ENCODE measurements around the gene ST3GAL3. TPM values are rescaled to one million over a fixed set of nuclear protein-coding genes. Genes with fewer than 3 reads are reported as not detected.

Gene ST3GAL3
- total RNA-seq, 1 experiment from 2014 or later = 26.8 TPM

DNA sequence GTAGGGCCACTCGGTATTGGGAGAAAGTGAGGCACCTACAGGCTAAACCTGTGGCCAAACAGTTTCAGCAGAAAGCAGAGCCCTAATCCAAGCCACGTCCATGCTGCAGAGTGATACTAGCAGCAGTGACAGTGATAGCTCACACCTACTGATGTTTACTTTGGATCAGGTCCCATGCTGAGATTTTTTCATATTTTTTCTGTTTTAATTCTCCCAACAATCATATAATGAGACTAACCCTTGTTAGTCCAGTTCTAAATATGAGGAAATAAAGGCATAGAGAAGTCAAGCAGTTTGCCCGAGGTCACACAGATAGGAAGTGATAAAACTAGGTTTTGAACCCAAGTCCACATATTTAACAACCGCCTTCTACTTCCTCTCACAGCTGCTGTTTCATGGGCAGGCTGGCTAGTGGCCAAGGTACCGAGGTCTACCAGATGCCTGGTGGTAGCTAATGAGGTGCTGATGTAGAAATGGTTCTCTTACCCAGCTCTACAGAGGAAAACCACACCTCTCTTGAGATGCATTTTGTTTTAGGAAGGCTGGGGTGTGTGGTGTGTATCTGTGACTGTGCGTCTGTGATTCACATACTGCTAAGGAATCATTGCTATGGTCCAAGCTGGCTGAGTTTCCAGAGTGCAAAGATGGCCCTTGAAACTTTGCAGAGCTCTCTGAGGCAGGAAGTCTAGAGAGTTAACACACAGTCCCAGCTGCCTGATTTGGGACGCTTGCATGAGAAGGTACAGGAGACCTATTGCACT is 146.0 kb downstream of the ST3GAL3 start:
- DNase-seq (ENCODE audit: low spot score) = peak; percentile 90
- no peaks in the 10 kb centered on the region for H3K9me3 ChIP-seq (ENCODE audit: low read depth, low read length, poor library complexity, severe bottlenecking)
- CTCF ChIA-PET = interaction anchor here (0.7 to 1.0 kb wide), 2 partner anchors 81 to 90 kb away, joined by 3 to 5 read pairs; no protein-coding TSS in a partner anchor

DNA sequence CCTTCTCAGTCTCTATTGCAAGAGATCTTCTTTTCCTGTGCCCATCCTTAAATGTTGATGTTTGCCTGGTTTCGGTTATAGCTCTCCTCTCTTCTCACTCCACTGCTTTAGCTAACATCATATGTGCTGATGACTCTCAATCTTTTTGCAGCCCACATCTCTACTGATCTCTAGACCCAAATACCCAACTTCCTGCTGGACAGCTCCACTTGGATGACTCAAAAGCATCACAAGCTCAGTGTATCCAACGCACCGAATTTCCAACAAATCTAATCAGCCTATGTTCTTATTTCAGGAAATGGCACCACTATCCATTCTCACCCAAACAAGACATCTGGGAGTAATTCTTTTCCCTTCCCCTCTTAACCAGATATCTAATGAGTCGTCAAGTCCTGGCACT is 147.1 kb downstream of the ST3GAL3 start:
- H3K9me3 ChIP-seq (ENCODE audit: low read depth, low read length, poor library complexity, severe bottlenecking) = no peaks in the 10 kb centered on the region
- no peak for DNase-seq (ENCODE audit: low spot score)
- TF ChIP-seq, protein P1, sequence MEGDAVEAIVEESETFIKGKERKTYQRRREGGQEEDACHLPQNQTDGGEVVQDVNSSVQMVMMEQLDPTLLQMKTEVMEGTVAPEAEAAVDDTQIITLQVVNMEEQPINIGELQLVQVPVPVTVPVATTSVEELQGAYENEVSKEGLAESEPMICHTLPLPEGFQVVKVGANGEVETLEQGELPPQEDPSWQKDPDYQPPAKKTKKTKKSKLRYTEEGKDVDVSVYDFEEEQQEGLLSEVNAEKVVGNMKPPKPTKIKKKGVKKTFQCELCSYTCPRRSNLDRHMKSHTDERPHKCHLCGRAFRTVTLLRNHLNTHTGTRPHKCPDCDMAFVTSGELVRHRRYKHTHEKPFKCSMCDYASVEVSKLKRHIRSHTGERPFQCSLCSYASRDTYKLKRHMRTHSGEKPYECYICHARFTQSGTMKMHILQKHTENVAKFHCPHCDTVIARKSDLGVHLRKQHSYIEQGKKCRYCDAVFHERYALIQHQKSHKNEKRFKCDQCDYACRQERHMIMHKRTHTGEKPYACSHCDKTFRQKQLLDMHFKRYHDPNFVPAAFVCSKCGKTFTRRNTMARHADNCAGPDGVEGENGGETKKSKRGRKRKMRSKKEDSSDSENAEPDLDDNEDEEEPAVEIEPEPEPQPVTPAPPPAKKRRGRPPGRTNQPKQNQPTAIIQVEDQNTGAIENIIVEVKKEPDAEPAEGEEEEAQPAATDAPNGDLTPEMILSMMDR (conservative IDR thresholded peaks at IDR 0.05; ENCODE audit: low read depth, low read length) = no peak
- TF ChIP-seq EZH2 (IDR thresholded peaks at IDR 0.05; ENCODE audit: borderline replicate concordance, low read depth, low read length, poor library complexity, severe bottlenecking) = no peak
- peak overlapping the region; percentile 79 for H3K27ac ChIP-seq (ENCODE audit: low read depth, low read length, poor library complexity, severe bottlenecking)
- POLR2A ChIA-PET (ENCODE audit: low non-redundant PET) = no interaction called here
- CTCF ChIA-PET = no interaction called here
- peaks cover 4% of the 10 kb centered on the region for H3K36me3 ChIP-seq (ENCODE audit: insufficient read depth, low read length, poor library complexity, severe bottlenecking)
- no peak overlapping the region for H3K4me3 ChIP-seq (ENCODE audit: low read depth, low read length, poor library complexity, severe bottlenecking)
- BruUV-seq (replicated peaks) = no TSS peak
- intact Hi-C loops (cut with micrococcal nuclease; ENCODE audit: unreplicated experiment) = no loop called here
- H3K4me1 ChIP-seq (ENCODE audit: insufficient read depth, low read length, poor library complexity, severe bottlenecking) = peaks cover 73% of the 10 kb centered on the region
- H3K27me3 ChIP-seq (replicated peaks; ENCODE audit: insufficient read depth, low read depth, low read length, poor library complexity) = no peaks in the 10 kb centered on the region

More for the DNA sequence above, 146.0 kb downstream of the ST3GAL3 start:
- Histone ChIP-seq H3K4me1 (ENCODE audit: insufficient read depth, low read length, poor library complexity, severe bottlenecking) (peaks cover 69% of the 10 kb centered on the region), H3K27me3 (replicated peaks; ENCODE audit: insufficient read depth, low read depth, low read length, poor library complexity) (no peaks in the 10 kb centered on the region), H3K27ac (ENCODE audit: low read depth, low read length, poor library complexity, severe bottlenecking) (peak overlapping the region; percentile 79), H3K4me3 (ENCODE audit: low read depth, low read length, poor library complexity, severe bottlenecking) (no peak overlapping the region), H3K36me3 (ENCODE audit: insufficient read depth, low read length, poor library complexity, severe bottlenecking) (peaks cover 4% of the 10 kb centered on the region)
- TF ChIP-seq EZH2 (IDR thresholded peaks at IDR 0.05; ENCODE audit: borderline replicate concordance, low read depth, low read length, poor library complexity, severe bottlenecking) = no peak
- TF ChIP-seq, protein P1 (conservative IDR thresholded peaks at IDR 0.05; ENCODE audit: low read depth, low read length) = no peak
- POLR2A ChIA-PET (ENCODE audit: low non-redundant PET) = no interaction called here
- BruUV-seq (replicated peaks) = no TSS peak
- intact Hi-C loops (cut with micrococcal nuclease; ENCODE audit: unreplicated experiment) = no loop called here

DNA sequence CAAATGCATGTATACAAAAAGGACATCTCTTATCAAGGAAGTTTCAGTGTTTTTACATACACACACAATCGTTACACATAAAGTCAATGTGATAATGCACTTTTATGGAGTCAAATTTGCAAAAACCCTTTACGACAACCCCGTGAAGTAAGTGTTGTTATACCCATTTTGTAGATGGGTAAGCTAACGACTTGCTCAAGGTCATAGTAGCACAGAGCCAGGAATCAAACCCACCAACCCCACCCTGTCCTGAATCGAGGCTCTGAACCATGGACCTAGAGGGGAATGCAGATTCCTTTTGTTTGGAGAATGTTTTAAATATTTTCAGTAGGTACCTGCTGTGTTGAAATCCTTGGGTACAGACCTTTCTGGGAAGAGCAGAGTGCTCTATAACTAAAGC is 148.9 kb downstream of the ST3GAL3 start:
- intact Hi-C loops (cut with micrococcal nuclease; ENCODE audit: unreplicated experiment) = loop anchor here (2.0 kb wide), 1 partner anchor 93 kb away; no protein-coding TSS in a partner anchor
- POLR2A ChIA-PET (ENCODE audit: low non-redundant PET) = no interaction called here

More for the DNA sequence above, 148.9 kb downstream of the ST3GAL3 start:
- Histone ChIP-seq H3K4me1 (ENCODE audit: insufficient read depth, low read length, poor library complexity, severe bottlenecking) (peaks cover 69% of the 10 kb centered on the region), H3K9me3 (ENCODE audit: low read depth, low read length, poor library complexity, severe bottlenecking) (no peaks in the 10 kb centered on the region), H3K27me3 (replicated peaks; ENCODE audit: insufficient read depth, low read depth, low read length, poor library complexity) (no peaks in the 10 kb centered on the region), H3K27ac (ENCODE audit: low read depth, low read length, poor library complexity, severe bottlenecking) (peak overlapping the region; percentile 86), H3K36me3 (ENCODE audit: insufficient read depth, low read length, poor library complexity, severe bottlenecking) (peaks cover 4% of the 10 kb centered on the region), H3K4me3 (ENCODE audit: low read depth, low read length, poor library complexity, severe bottlenecking) (no peak overlapping the region)
- BruUV-seq (replicated peaks) = no TSS peak
- no peak for DNase-seq (ENCODE audit: low spot score)
- CTCF ChIA-PET = no interaction called here
- TF ChIP-seq, protein P1 (conservative IDR thresholded peaks at IDR 0.05; ENCODE audit: low read depth, low read length) = no peak
- no peak for TF ChIP-seq EZH2 (IDR thresholded peaks at IDR 0.05; ENCODE audit: borderline replicate concordance, low read depth, low read length, poor library complexity, severe bottlenecking)

Measured in A673 (cell line).